ENCODE results near the gene RETREG2. TPM values are rescaled to one million over a fixed set of nuclear protein-coding genes. Genes with fewer than 3 reads are reported as not detected.

RETREG2 gene
- total RNA-seq, result 75.7 TPM

GRCh38 chr2:219177552-219178376 lies at the start of gene RETREG2:
Gene RETREG2, plus strand, starts transcription at chr2:219178275. Its CDS starts 78 bp downstream, at chr2:219178353.
- DNase-seq (ENCODE audit: low spot score) (peak; percentile 91), ATAC-seq (peak; percentile 95)
- intact Hi-C loops (cut with DNase I), result loop anchor here (5.0 kb wide), 1 partner anchor 40 kb away; the partner anchor contains the start of gene ABCB6

GRCh38 chr2:219128396-219128795 lies 49.7 kb upstream of the RETREG2 start:
- DNase-seq (ENCODE audit: low spot score), result no peak
- intact Hi-C loops (cut with DNase I), result no loop called here
- no peak for ATAC-seq

GRCh38 chr2:219129589-219129988 lies 48.5 kb upstream of the RETREG2 start:
- DNase-seq (ENCODE audit: low spot score) (no peak), ATAC-seq (no peak)
- intact Hi-C loops (cut with DNase I), result no loop called here

- intact Hi-C loops (cut with DNase I), result no loop called here
- ATAC-seq (no peak), DNase-seq (ENCODE audit: low spot score) (no peak)
Observed at GRCh38 chr2:219131327-219131726, 46.7 kb upstream of the RETREG2 start.

- ATAC-seq (no peak), DNase-seq (ENCODE audit: low spot score) (no peak)
- intact Hi-C loops (cut with DNase I), result no loop called here
Observed at GRCh38 chr2:219131744-219132143, 46.3 kb upstream of the RETREG2 start.

- intact Hi-C loops (cut with DNase I), result no loop called here
- ATAC-seq (no peak), DNase-seq (ENCODE audit: low spot score) (no peak)
Observed at GRCh38 chr2:219133976-219134375, 44.1 kb upstream of the RETREG2 start.

GRCh38 chr2:219140722-219141121 lies 37.4 kb upstream of the RETREG2 start:
- ATAC-seq (no peak), DNase-seq (ENCODE audit: low spot score) (no peak)
- intact Hi-C loops (cut with DNase I), result loop anchor here (10.0 kb wide), 1 partner anchor 106 kb away; no protein-coding TSS in a partner anchor

- no peak for DNase-seq (ENCODE audit: low spot score)
- no peak for ATAC-seq
- intact Hi-C loops (cut with DNase I), result loop anchor here (10.0 kb wide), 1 partner anchor 108 kb away; no protein-coding TSS in a partner anchor
Observed at GRCh38 chr2:219142329-219142728, 35.7 kb upstream of the RETREG2 start.

- intact Hi-C loops (cut with DNase I), result loop anchor here (10.0 kb wide), 2 partner anchors 115 to 155 kb away; partner anchors contain the start of gene CRYBA2
- no peak for DNase-seq (ENCODE audit: low spot score)
- no peak for ATAC-seq
Observed at GRCh38 chr2:219149667-219150066, 28.4 kb upstream of the RETREG2 start.

GRCh38 chr2:219155054-219155644 lies 22.9 kb upstream of the RETREG2 start:
- intact Hi-C loops (cut with DNase I), result loop anchor here (10.0 kb wide), 1 partner anchor 160 kb away; the partner anchor contains the start of gene CRYBA2
- ATAC-seq (peak; percentile 47), DNase-seq (ENCODE audit: low spot score) (no peak)

- DNase-seq (ENCODE audit: low spot score), result no peak
- no peak for ATAC-seq
- intact Hi-C loops (cut with DNase I), result loop anchor here (10.0 kb wide), 1 partner anchor 163 kb away; the partner anchor contains the start of gene CRYBA2
Observed at GRCh38 chr2:219157396-219157795, 20.7 kb upstream of the RETREG2 start.

- ATAC-seq (no peak), DNase-seq (ENCODE audit: low spot score) (no peak)
- intact Hi-C loops (cut with DNase I), result loop anchor here (10.0 kb wide), 1 partner anchor 163 kb away; the partner anchor contains the start of gene CRYBA2
Observed at GRCh38 chr2:219158025-219158424, 20.1 kb upstream of the RETREG2 start.

GRCh38 chr2:219158586-219158985 lies 19.5 kb upstream of the RETREG2 start:
- ATAC-seq (no peak), DNase-seq (ENCODE audit: low spot score) (no peak)
- intact Hi-C loops (cut with DNase I), result loop anchor here (10.0 kb wide), 1 partner anchor 164 kb away; the partner anchor contains the start of gene CRYBA2

GRCh38 chr2:219159771-219160185 lies 18.3 kb upstream of the RETREG2 start:
- ATAC-seq (peak; percentile 0), DNase-seq (ENCODE audit: low spot score) (no peak)
- intact Hi-C loops (cut with DNase I), result loop anchor here (5.0 to 10.0 kb wide), 2 partner anchors 138 to 165 kb away; partner anchors contain the start of gene CRYBA2

GRCh38 chr2:219160186-219161017 lies 17.7 kb upstream of the RETREG2 start, which contains the start of gene NHEJ1:
Gene NHEJ1, minus strand, starts transcription at chr2:219160815. Its CDS starts 2,453 bp downstream, at chr2:219158362.
- intact Hi-C loops (cut with DNase I), result loop anchor here (5.0 kb wide), 1 partner anchor 137 kb away; no protein-coding TSS in a partner anchor
- ATAC-seq, result peak; percentile 98
- peak; percentile 99 for DNase-seq (ENCODE audit: low spot score)

GRCh38 chr2:219161097-219161496 lies 17.0 kb upstream of the RETREG2 start:
- no peak for ATAC-seq
- intact Hi-C loops (cut with DNase I), result loop anchor here (5.0 kb wide), 1 partner anchor 136 kb away; no protein-coding TSS in a partner anchor
- DNase-seq (ENCODE audit: low spot score), result no peak

GRCh38 chr2:219163156-219163555 lies 14.9 kb upstream of the RETREG2 start:
- no peak for DNase-seq (ENCODE audit: low spot score)
- no peak for ATAC-seq
- intact Hi-C loops (cut with DNase I), result loop anchor here (5.0 kb wide), 1 partner anchor 134 kb away; no protein-coding TSS in a partner anchor

- no peak for ATAC-seq
- DNase-seq (ENCODE audit: low spot score), result no peak
- intact Hi-C loops (cut with DNase I), result no loop called here
Observed at GRCh38 chr2:219165058-219165911, 12.8 kb upstream of the RETREG2 start.
